Measurements from ENCODE around the gene TRIM36. TPM values are rescaled to one million over a fixed set of nuclear protein-coding genes. Genes with fewer than 3 reads are reported as not detected.

The TRIM36 gene
- total and polyA plus RNA-seq, 2 donors (not counting 1 experiment from before 2014, with no cell fraction given), result 0.22 to 1.6 TPM

GRCh38 chr5:115179394-115180164 is 9.9 kb upstream of the TRIM36 start:
- TF ChIP-seq CTCF (IDR thresholded peaks at IDR 0.05) (no peak), EZH2 (IDR thresholded peaks at IDR 0.05; ENCODE audit: borderline replicate concordance, insufficient read depth, low read depth, low read length, poor library complexity, severe bottlenecking) (peak; percentile 30)
- Histone ChIP-seq H2AFZ (ENCODE audit: insufficient read depth, low read depth, low read length, poor library complexity, severe bottlenecking) (peak overlapping the region; percentile 73), H3K4me3 (ENCODE audit: control extremely low read depth in 1 of 5, extremely low read depth in 1 of 5, insufficient read depth in 1 of 5, low read depth in 2 of 5, low read length in 4 of 5) (peak overlapping the region; percentile 4 to 64 (median 47)), H3K27me3 (replicated peaks in 1 of 4; ENCODE audit: control extremely low read depth in 1 of 4, control insufficient read depth in 3 of 4, insufficient read depth in 4 of 4, low read length in 3 of 4) (peaks cover 5 to 86% (median 62%) of the 10 kb centered on the region in 4 experiments), H3K9ac (ENCODE audit: low read length) (peak overlapping the region; percentile 70), H3K36me3 (replicated peaks in 1 of 2; ENCODE audit: control extremely low read depth in 1 of 2, control insufficient read depth in 1 of 2, extremely low read depth in 1 of 2, insufficient read depth in 2 of 2, low read length in 1 of 2) (no peaks in the 10 kb centered on the region), H4K20me1 (ENCODE audit: control insufficient read depth, insufficient read depth, low read length, poor library complexity, severe bottlenecking) (no peaks in the 10 kb centered on the region), H3K27ac (ENCODE audit: low read length in 2 of 2) (no peak overlapping the region), H3K9me3 (ENCODE audit: control extremely low read depth in 1 of 3, control insufficient read depth in 2 of 3, insufficient read depth in 1 of 3, low read length in 2 of 3) (peaks cover 2 to 26% (median 2%) of the 10 kb centered on the region in 3 donors), H3K4me2 (replicated peaks; ENCODE audit: low read depth, low read length, poor library complexity, severe bottlenecking) (peak overlapping the region; percentile 93), H3K79me2 (ENCODE audit: control insufficient read depth, insufficient read depth, low read length) (no peaks in the 10 kb centered on the region), H3K4me1 (ENCODE audit: control insufficient read depth in 2 of 2, insufficient read depth in 2 of 2, low read length in 2 of 2) (peaks cover 19 to 27% of the 10 kb centered on the region in 2 donors)
- ATAC-seq (ENCODE audit: low read depth), result peak; percentile 19
- Mint-ChIP-seq H3K27me3 (peaks cover 83% of the 10 kb centered on the region), H3K4me3 (peak overlapping the region; percentile 89), H3K4me1 (peaks cover 8% of the 10 kb centered on the region), H3K27ac (no peak overlapping the region), H3K9me3 (ENCODE audit: insufficient read depth) (peaks cover under 1% of the 10 kb centered on the region)
- peak; percentile 49 for DNase-seq
- CTCF ChIA-PET, result interaction anchor here (0.9 kb wide), 1 partner anchor 8 kb away, joined by 3 read pairs; no protein-coding TSS in a partner anchor
- intact Hi-C loops (cut with micrococcal nuclease), result loop anchor here (1.0 kb wide), 1 partner anchor 10 kb away; the partner anchor contains the start of gene TRIM36
- WGBS (ENCODE audit: insufficient coverage), result 7% methylated on average over 56 of the region's 56 CpGs
- POLR2A ChIA-PET, result interaction anchor here (1.2 kb wide), 1 partner anchor 9 kb away, joined by 4 read pairs; no protein-coding TSS in a partner anchor

GRCh38 chr5:115179030-115179393 is 9.3 kb upstream of the TRIM36 start:
- DNase-seq, result no peak
- peak overlapping the region; percentile 93 for H3K4me2 ChIP-seq (replicated peaks; ENCODE audit: low read depth, low read length, poor library complexity, severe bottlenecking)
- H3K4me1 ChIP-seq (ENCODE audit: control insufficient read depth in 2 of 2, insufficient read depth in 2 of 2, low read length in 2 of 2), result peaks cover 19 to 27% of the 10 kb centered on the region in 2 donors
- no peaks in the 10 kb centered on the region for H4K20me1 ChIP-seq (ENCODE audit: control insufficient read depth, insufficient read depth, low read length, poor library complexity, severe bottlenecking)
- peaks cover 81% of the 10 kb centered on the region for H3K27me3 Mint-ChIP-seq
- peaks cover 2 to 26% (median 3%) of the 10 kb centered on the region in 3 donors for H3K9me3 ChIP-seq (ENCODE audit: control extremely low read depth in 1 of 3, control insufficient read depth in 2 of 3, insufficient read depth in 1 of 3, low read length in 2 of 3)
- no peak overlapping the region for H3K27ac ChIP-seq (ENCODE audit: low read length in 2 of 2)
- H3K4me1 Mint-ChIP-seq, result peaks cover 8% of the 10 kb centered on the region
- H3K36me3 ChIP-seq (replicated peaks in 1 of 2; ENCODE audit: control extremely low read depth in 1 of 2, control insufficient read depth in 1 of 2, extremely low read depth in 1 of 2, insufficient read depth in 2 of 2, low read length in 1 of 2), result no peaks in the 10 kb centered on the region
- CTCF ChIA-PET, result no interaction called here
- H3K4me3 Mint-ChIP-seq, result peak overlapping the region; percentile 89
- H3K4me3 ChIP-seq (ENCODE audit: control extremely low read depth in 1 of 5, extremely low read depth in 1 of 5, insufficient read depth in 1 of 5, low read depth in 2 of 5, low read length in 4 of 5), result peak overlapping the region in 1 of 5 experiments; percentile 64
- H3K79me2 ChIP-seq (ENCODE audit: control insufficient read depth, insufficient read depth, low read length), result no peaks in the 10 kb centered on the region
- TF ChIP-seq EZH2 (IDR thresholded peaks at IDR 0.05; ENCODE audit: borderline replicate concordance, insufficient read depth, low read depth, low read length, poor library complexity, severe bottlenecking) (no peak), CTCF (IDR thresholded peaks at IDR 0.05) (no peak)
- intact Hi-C loops (cut with micrococcal nuclease), result no loop called here
- 31% methylated on average over 30 of the region's 30 CpGs for WGBS (ENCODE audit: insufficient coverage)
- no peaks in the 10 kb centered on the region for H3K9me3 Mint-ChIP-seq (ENCODE audit: insufficient read depth)
- peak overlapping the region; percentile 70 for H3K9ac ChIP-seq (ENCODE audit: low read length)
- peak overlapping the region; percentile 73 for H2AFZ ChIP-seq (ENCODE audit: insufficient read depth, low read depth, low read length, poor library complexity, severe bottlenecking)
- no peak overlapping the region for H3K27ac Mint-ChIP-seq
- ATAC-seq (ENCODE audit: low read depth), result no peak
- H3K27me3 ChIP-seq (replicated peaks in 1 of 4; ENCODE audit: control extremely low read depth in 1 of 4, control insufficient read depth in 3 of 4, insufficient read depth in 4 of 4, low read length in 3 of 4), result peaks cover 5 to 85% (median 58%) of the 10 kb centered on the region in 4 experiments
- POLR2A ChIA-PET, result no interaction called here

Data from B cell (primary cell).